D341Med (cell line): Measurements from ENCODE around the gene SYNRG.
A peak's percentile ranks its signal among the peaks of the same experiment; 100 is the strongest.

ENCODE experiments used
- DNase-seq: peaks from one replicate; pipeline ENCODE4 v3.0.0; 2012; ENCODE audit warnings: low spot score

Gene SYNRG

DNA sequence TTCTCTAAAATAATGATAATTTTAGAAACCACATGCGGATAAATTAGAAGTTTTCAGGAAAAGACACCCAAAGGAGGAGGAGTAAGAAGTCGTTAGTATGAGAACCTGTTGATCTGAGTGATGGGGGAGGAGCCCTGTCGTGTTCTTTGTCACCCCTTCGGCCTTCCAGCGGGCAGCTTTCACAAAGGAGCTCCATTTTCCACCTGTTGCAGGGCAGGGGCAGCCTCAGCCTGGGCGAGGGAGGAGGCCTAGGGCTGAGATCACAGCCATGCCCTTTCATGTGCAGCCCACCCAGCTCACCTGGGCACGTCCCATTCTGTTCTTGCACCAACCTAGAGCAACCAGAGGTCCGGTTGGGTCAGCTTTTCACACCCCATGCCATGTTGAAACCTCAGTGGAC, 114.2 kb downstream of the SYNRG start:
- DNase-seq: no peak

DNA sequence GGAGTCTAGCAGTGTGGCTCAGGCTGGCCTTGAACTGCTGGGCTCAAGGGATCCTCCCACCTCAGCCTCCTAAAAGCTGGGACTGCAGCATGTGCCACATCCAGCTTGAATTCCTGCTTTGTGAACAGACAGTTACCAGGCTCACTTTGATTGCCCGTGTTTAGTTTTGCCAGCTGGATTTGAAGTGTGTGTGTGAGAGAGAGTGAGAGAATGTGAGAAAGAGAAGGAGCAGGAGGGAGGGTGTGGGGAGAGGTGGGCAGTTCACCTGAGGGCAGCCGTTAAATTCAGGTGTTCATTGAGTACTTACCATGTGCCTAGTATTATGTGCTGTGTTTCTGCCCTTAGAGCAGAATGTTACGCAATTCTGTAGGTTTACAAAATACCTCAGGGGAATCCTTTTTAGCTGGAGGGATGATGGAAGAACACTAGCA, 114.8 kb downstream of the SYNRG start:
- DNase-seq: peak; percentile 4

- peak; percentile 2 for DNase-seq
Observed at GRCh38 chr17:37493249-37494027, 115.8 kb downstream of the SYNRG start.

DNA sequence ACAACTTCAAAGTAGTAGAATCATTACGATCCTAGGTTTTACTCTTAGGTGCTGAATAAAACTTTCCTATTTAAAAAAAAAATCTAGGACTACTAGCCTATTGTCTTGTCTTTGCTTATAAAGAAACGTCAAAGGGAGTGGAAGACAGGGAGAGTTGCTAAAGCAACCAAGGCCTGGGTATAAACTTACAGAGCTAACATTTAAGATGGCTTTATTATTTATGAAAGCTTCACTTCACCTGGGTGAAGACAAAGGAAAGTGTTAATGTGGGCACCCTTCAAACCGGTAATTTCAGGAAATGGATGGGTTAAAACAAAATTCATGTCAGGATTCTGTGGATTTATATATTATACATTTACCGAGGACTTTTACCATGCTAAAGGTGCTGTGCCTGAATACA, 117.1 kb downstream of the SYNRG start:
- DNase-seq: no peak

- peak; percentile 66 for DNase-seq
Observed at GRCh38 chr17:37490638-37491614, 118.3 kb downstream of the SYNRG start.

DNA sequence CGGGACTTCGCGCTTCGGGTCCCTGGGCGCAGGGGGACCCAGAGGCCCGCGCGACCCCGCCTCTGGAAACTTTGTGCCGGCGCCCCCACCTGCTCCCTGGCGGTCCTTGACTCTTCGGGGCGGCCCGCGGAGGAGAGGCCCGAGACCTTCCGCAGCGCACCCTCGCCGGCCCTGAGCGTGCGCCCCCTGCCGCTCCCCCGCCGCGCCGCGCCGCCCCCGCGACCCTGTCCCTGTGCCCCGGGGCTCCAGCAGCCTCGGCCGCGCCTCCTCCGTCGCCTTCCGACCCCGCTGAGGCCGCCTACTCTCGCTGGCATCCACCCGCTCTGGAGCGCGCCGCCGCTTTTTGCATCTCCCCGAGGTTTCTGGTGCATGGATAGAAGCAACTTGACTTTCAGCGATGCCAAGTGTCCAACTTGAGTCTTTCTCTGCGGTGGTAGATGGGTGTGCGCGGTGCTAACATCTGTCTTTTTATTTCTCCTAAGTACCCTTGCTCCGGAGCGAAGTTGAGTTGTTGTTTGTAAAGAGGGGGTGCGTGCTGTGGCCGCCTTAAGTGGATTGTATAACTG, 119.1 kb downstream of the SYNRG start:
- DNase-seq: peak; percentile 90

DNA sequence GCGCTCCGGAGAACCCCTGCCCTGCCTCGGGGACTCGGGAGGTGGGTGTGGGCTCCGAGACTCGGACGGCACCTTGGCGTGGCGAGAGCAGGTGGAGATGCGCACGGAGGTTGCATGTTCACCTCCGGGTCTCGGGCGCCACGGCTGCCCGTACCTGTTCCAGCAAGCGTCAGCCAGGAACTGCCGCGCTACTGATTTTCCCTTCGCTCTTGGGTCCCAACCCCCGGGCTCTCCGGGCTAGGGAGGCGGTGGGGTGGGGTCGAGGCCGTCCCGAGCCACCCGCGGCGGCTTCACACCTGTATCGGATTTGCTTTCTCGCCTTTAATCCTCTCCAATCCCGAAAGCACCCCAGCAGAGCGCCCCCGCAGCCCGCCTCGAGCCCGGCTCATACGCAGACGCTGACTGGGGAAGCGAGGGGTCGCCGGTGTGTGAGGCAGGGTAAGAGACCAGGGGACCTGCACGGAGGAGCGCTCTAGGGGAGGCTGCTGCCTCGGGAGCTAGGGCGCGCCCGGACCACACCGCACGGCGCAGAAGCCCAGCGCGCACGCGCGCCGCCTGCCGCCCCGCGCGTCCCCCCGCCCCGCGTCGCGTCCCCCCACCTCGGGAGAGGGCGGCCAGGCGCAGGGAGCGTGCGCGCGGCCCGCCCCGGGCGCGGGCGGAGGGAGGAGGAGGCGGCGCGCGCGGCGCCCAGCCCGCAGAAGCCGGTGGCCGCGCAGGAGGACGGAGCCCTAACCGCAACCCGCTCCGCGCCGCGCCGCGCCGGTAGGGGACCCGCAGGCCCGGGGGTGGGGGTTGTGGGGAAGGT, 119.8 kb downstream of the SYNRG start, which contains the start of gene DUSP14:
TSS of gene DUSP14 (plus strand) at position 695 of the 805 bp plus-strand sequence. CDS start 22,382 bp downstream, outside the sequence.
- DNase-seq: peak; percentile 100

GRCh38 chr17:37488607-37489196, 120.5 kb downstream of the SYNRG start:
- peak; percentile 56 for DNase-seq

DNA sequence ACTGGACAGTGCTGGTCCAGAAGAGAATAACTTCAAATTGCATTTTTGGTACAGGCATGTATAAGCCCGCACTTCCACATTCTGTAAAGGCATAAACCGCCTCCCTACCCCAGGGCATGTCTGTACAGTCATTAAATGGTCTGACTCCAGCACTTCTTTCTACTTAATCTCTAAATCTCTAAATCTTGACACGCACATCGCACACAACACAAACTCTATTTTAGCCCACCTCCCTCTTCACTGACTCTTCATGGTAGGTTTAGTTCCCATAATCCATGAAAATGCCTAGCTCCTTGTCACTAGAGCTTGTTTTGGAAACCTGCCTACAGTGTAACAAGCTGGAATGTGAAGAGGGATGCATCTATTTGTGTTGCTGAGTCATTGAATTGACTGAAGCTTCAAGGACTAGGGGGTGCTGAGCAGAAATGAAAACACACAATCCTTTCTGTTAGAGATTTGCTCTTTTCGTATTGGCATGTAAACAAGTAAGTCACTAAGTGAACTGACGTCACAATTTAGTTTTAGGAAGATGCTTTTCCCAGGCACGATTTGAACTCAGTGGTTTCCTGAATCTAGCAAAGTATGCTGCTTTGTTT, 121.1 kb downstream of the SYNRG start:
- peak; percentile 52 for DNase-seq

- no peak for DNase-seq
Observed at GRCh38 chr17:37485938-37486570, 123.2 kb downstream of the SYNRG start.

DNA sequence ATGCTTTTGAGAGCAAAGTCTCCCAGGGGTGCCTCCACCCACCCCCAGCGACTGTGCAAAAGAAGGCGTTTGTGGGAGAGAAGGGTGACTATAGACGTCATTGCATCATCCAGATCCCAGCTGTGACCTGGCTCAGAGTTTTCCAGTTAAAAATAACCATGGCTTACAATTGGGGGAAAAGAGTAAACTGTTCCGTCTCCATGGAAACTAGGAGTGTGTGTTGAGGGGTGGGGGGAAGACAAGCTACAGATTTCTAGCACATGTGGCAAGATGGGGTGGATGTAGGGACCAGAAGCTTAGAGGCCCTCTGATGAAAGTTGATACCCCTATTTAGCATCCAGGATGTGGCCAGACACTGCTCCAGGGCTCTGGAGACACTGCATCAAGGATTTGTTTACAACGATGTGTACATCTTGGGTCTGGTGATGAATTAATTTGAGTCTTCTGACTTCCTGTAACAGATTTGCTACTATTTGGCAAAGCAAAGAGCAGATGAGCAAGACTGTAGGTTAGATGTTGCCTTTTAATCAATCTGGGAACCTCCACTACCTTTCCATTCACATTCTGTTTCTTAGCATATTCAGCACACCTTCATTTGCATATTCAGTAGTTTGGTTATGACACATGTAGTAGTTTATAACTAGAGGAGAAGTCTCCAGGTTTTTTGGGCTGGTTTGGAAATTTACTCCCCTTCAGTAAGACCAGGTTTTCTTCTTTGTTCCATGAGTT, 125.7 kb downstream of the SYNRG start:
- DNase-seq: peak; percentile 41

DNA sequence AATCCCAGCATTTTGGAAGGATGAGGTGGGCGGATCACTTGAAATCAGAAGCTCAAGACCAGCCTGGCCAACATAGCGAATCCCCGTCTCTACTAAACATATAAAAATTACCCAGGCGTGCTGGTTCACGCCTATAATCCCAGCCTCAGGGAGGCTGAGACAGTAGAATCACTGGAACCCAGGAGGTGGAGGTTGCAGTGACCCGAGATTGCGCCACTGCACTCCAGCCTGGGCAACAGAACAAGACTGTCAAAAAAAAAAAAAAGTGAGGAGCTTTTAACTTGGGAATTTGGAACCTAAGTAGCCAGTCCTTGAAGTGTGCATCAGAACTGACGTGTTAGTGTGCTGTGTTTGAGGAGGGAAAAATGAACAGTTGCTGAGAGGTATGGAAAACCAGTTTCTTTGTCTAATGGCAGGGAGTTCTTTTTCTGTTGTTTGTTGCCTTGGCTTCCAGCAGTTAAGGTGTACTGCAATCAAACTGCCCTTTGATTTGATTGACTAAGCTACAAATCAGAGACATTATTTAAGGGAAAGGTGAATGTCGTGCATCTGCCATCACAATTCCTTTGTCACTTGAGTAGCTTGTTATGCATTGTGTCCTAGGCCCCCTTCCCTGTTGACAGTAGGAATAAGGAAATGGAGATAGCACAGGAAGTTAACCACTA, 128.1 kb downstream of the SYNRG start:
- no peak for DNase-seq

- DNase-seq: no peak
Observed at GRCh38 chr17:37480427-37480826, 128.8 kb downstream of the SYNRG start.

GRCh38 chr17:37479025-37479424, 130.2 kb downstream of the SYNRG start:
- DNase-seq: no peak

DNA sequence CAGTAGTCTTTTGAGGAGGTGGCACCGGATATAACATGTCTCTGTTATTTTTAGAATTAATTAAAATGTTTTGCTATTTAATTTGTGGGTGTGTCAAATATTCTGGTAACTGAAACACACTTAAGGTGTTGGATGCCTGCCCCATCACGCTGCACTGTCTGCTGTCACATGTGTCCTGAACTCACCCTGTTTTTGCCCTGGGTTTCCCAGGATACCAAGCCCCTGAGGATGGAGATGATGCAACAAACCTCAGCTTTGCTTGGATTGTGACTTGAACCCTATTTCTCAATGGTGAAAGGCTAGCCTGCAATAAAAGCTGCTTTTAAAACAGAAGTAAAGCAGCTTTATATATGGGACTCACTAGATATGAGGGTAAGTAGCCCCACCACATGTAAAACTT, 131.0 kb downstream of the SYNRG start:
- no peak for DNase-seq

- peak; percentile 88 for DNase-seq
Observed at GRCh38 chr17:37476431-37477120, 132.6 kb downstream of the SYNRG start.

- no peak for DNase-seq
Observed at GRCh38 chr17:37475731-37476420, 133.3 kb downstream of the SYNRG start.

- no peak for DNase-seq
Observed at GRCh38 chr17:37470181-37470580, 139.0 kb downstream of the SYNRG start.
